Embryonic facial prominence (tissue), 1 donor: ENCODE data around the gene MANF.

ENCODE experiments used
- DNase-seq: peaks from one replicate; pipeline ENCODE4 v3.0.0-alpha.2; 2016; ENCODE audit errors: extremely low spot score

Gene MANF

GRCh38 chr3:51434746-51435327, 49.7 kb downstream of the MANF start:
- no peak for DNase-seq

- no peak for DNase-seq
Measured at GRCh38 chr3:51436998-51437639, 52.0 kb downstream of the MANF start.
